IMR-90 (cell line): ENCODE results near the gene IFIT2. TPM values are rescaled to one million over a fixed set of nuclear protein-coding genes. Genes with fewer than 3 reads are reported as not detected.

Experiments used
- ATAC-seq: fragments of 200-7000 bp; cut with Tn5 transposase; 2 replicates; pipeline ENCODE4 v1.9.1; 2020; ENCODE audit warnings: low read depth, mild to moderate bottlenecking, moderate library complexity
- BruUV-seq: library from RNA; stranded (reverse); fragments of 400-500 nt; replicated peaks from 2 replicates; lab custom pipeline; 2021; lab: Mats Ljungman, UMichigan
- CTCF ChIA-PET: fragments of 300-600 bp; formaldehyde crosslinking; extraction: SDS; loops from one replicate; lab custom pipeline; 2021; ENCODE audit warnings: antibody characterized with exemption; lab: Yijun Ruan, JAX
- POLR2A ChIA-PET: fragments of 300-600 bp; sonication (Branson Sonifier 250); formaldehyde crosslinking; loops from one replicate; lab custom pipeline; 2022; ENCODE audit warnings: antibody characterized with exemption; ENCODE audit not compliant: unreplicated experiment; lab: Charles Lee
- DNase-seq: peaks from one replicate; pipeline ENCODE4 v3.0.0; 2013
- H2AFZ ChIP-seq: replicated peaks from 2 replicates; pipeline ENCODE3; 2013; ENCODE audit warnings: low read length, mild to moderate bottlenecking; ENCODE audit not compliant: poor library complexity
- H2AK5ac ChIP-seq: 2 replicates; pipeline ENCODE4 v1.6.1; 2013; ENCODE audit warnings: low read depth, low read length, inconsistent platforms
- H2AK9ac ChIP-seq: replicated peaks from 2 replicates; pipeline ENCODE3; 2013; ENCODE audit warnings: mild to moderate bottlenecking, low read depth, low read length, moderate library complexity; ENCODE audit not compliant: poor library complexity
- H2BK120ac ChIP-seq: 2 replicates; pipeline ENCODE4 v1.6.1; 2013; ENCODE audit warnings: low read depth, low read length, inconsistent platforms
- H2BK15ac ChIP-seq: 3 replicates; pipeline ENCODE4 v1.6.1; 2013; ENCODE audit warnings: low read depth, low read length, inconsistent platforms
- H2BK20ac ChIP-seq: 2 replicates; pipeline ENCODE4 v1.6.1; 2013; ENCODE audit warnings: low read depth, mild to moderate bottlenecking, inconsistent platforms, low read length, moderate library complexity
- H2BK5ac ChIP-seq: 2 replicates; pipeline ENCODE4 v1.6.1; 2013; ENCODE audit warnings: mild to moderate bottlenecking, low read depth, low read length, inconsistent platforms; ENCODE audit not compliant: poor library complexity, severe bottlenecking
- H3K14ac ChIP-seq: replicated peaks from 2 replicates; pipeline ENCODE4 v1.6.1; 2013; ENCODE audit warnings: low read depth, low read length, inconsistent platforms
- H3K18ac ChIP-seq: 2 replicates; pipeline ENCODE4 v1.6.1; 2013; ENCODE audit warnings: low read depth, low read length, control low read depth
- H3K23ac ChIP-seq: 2 replicates; pipeline ENCODE4 v1.6.1; 2013; ENCODE audit warnings: low read depth, low read length, inconsistent platforms
- H3K27ac ChIP-seq: 2 replicates; pipeline ENCODE4 v1.5.1; 2013; ENCODE audit warnings: mild to moderate bottlenecking, control low read depth, low read length; ENCODE audit not compliant: insufficient read depth
- H3K27me3 ChIP-seq: 2 replicates; pipeline ENCODE4 v1.6.1; 2013; ENCODE audit warnings: low read length; ENCODE audit not compliant: control insufficient read depth, insufficient read depth
- H3K36me3 ChIP-seq: 2 replicates; pipeline ENCODE4 v1.6.1; 2013; ENCODE audit warnings: low read length, mixed read lengths; ENCODE audit not compliant: control insufficient read depth, insufficient read depth
- H3K4ac ChIP-seq: 2 replicates; pipeline ENCODE4 v1.6.1; 2013; ENCODE audit warnings: low read depth, low read length, inconsistent platforms
- H3K4me1 ChIP-seq: 2 replicates; pipeline ENCODE4 v1.6.1; 2013; ENCODE audit warnings: low read length, mixed read lengths; ENCODE audit not compliant: control insufficient read depth, insufficient read depth
- H3K4me2 ChIP-seq: 2 replicates; pipeline ENCODE4 v1.6.1; 2013; ENCODE audit warnings: low read depth, mild to moderate bottlenecking, control low read depth, low read length, moderate library complexity
- H3K4me3 ChIP-seq: 2 replicates; pipeline ENCODE4 v1.5.1; 2013; ENCODE audit warnings: low read depth, mild to moderate bottlenecking, control low read depth, low read length, moderate library complexity; ENCODE audit not compliant: insufficient read depth
- H3K56ac ChIP-seq: 2 replicates; pipeline ENCODE4 v1.6.1; 2013; ENCODE audit warnings: low read length, inconsistent platforms; ENCODE audit not compliant: insufficient read depth; ENCODE audit errors: extremely low read depth
- H3K79me1 ChIP-seq, 2 experiments: 2 replicates each; pipeline ENCODE4 v1.6.1; 2013; ENCODE audit warnings: low read length in 2 of 2, inconsistent platforms in 1 of 2, low read depth in 1 of 2
- H3K9ac ChIP-seq: 2 replicates; pipeline ENCODE4 v1.6.1; 2013; ENCODE audit warnings: low read depth, low read length, control low read depth
- H3K9me1 ChIP-seq: 2 replicates; pipeline ENCODE4 v1.6.1; 2013; ENCODE audit warnings: low read length, inconsistent platforms; ENCODE audit not compliant: insufficient read depth
- H3K9me3 ChIP-seq: 2 replicates; pipeline ENCODE4 v1.6.1; 2013; ENCODE audit warnings: low read length; ENCODE audit not compliant: control insufficient read depth, insufficient read depth
- H4K20me1 ChIP-seq: 2 replicates; pipeline ENCODE4 v1.6.1; 2013; ENCODE audit warnings: low read length, inconsistent platforms; ENCODE audit not compliant: insufficient read depth
- H4K5ac ChIP-seq: 2 replicates; pipeline ENCODE4 v1.6.1; 2013; ENCODE audit warnings: mild to moderate bottlenecking, low read depth, low read length, control low read depth
- H4K8ac ChIP-seq, 2 experiments: 2 replicates each; pipeline ENCODE4 v1.6.1; 2013; ENCODE audit warnings: low read depth in 2 of 2, low read length in 2 of 2, control low read depth in 1 of 2, inconsistent platforms in 1 of 2
- H4K91ac ChIP-seq: 2 replicates; pipeline ENCODE4 v1.6.1; 2013; ENCODE audit warnings: low read depth, low read length, inconsistent platforms; ENCODE audit not compliant: insufficient read depth
- BHLHE40 ChIP-seq: fragments of 150-350 bp; IDR thresholded peaks from 2 replicates; pipeline ENCODE4 v1.6.1; 2016; ENCODE audit warnings: mild to moderate bottlenecking, low read depth, low read length
- CEBPB ChIP-seq: IDR thresholded peaks from 2 replicates; pipeline ENCODE4 v1.6.1; 2012; ENCODE audit warnings: low read depth, low read length, improper control_type of control experiment
- CHD1 ChIP-seq: IDR thresholded peaks from 2 replicates; pipeline ENCODE4 v1.6.1; 2012; ENCODE audit warnings: low read depth, low read length, improper control_type of control experiment
- MAFK ChIP-seq: IDR thresholded peaks from 2 replicates; pipeline ENCODE4 v1.6.1; 2012; ENCODE audit warnings: low read depth, low read length, improper control_type of control experiment
- MAZ ChIP-seq: IDR thresholded peaks from 2 replicates; pipeline ENCODE4 v1.6.1; 2012; ENCODE audit warnings: low read depth, mild to moderate bottlenecking, low read length, improper control_type of control experiment, moderate library complexity, borderline replicate concordance
- MXI1 ChIP-seq: IDR thresholded peaks from 2 replicates; pipeline ENCODE4 v1.6.1; 2012; ENCODE audit warnings: low read depth, mild to moderate bottlenecking, low read length, moderate library complexity, borderline replicate concordance
- POLR2A ChIP-seq: IDR thresholded peaks from 2 replicates; pipeline ENCODE4 v1.6.1; 2012; ENCODE audit warnings: mild to moderate bottlenecking, low read depth, low read length
- RAD21 ChIP-seq: IDR thresholded peaks from 2 replicates; pipeline ENCODE4 v1.6.1; 2012; ENCODE audit warnings: low read length, improper control_type of control experiment
- RCOR1 ChIP-seq: IDR thresholded peaks from 2 replicates; pipeline ENCODE4 v1.6.1; 2012; ENCODE audit warnings: mild to moderate bottlenecking, low read length, improper control_type of control experiment; ENCODE audit not compliant: insufficient replicate concordance
- RFX5 ChIP-seq: IDR thresholded peaks from 2 replicates; pipeline ENCODE4 v1.8.0; 2012; ENCODE audit warnings: low read depth, mild to moderate bottlenecking, low read length, moderate library complexity
- SMC3 ChIP-seq: fragments of 150-350 bp; IDR thresholded peaks from 2 replicates; pipeline ENCODE4 v1.6.1; 2016; ENCODE audit warnings: low read depth, mild to moderate bottlenecking, antibody characterized with exemption, low read length, moderate library complexity
- WGBS, 2 experiments: methylation state at CpG; one replicate each; pipeline versions ENCODE4 v1.1.5 to v1.1.7; 2013; ENCODE audit warnings: missing lambda C conversion rate in 2 of 2; ENCODE audit not compliant: insufficient read length in 1 of 2; ENCODE audit errors: extremely low coverage in 2 of 2; 5-methylcytosine and 5-hydroxymethylcytosine counted together
- dilution Hi-C: fragments of 300-500 bp; cut with HindIII; formaldehyde crosslinking; loops from one replicate; pipeline ENCODE4 v1.14.3; 2018; ENCODE audit warnings: low sequenced_read_pairs; ENCODE audit not compliant: unreplicated experiment
- in situ Hi-C: fragments of 300-500 bp; cut with MboI; formaldehyde crosslinking; loops from 3 replicates; pipeline ENCODE4 v1.14.3; 2019; ENCODE audit warnings: low sequenced_read_pairs, inconsistent platforms, mixed read lengths
- intact Hi-C: fragments of 100-400 bp; cut with micrococcal nuclease; formaldehyde crosslinking; loops from 2 replicates; pipeline ENCODE4 v1.10.0; 2022
- polyA plus RNA-seq, 3 experiments: library from polyadenylated mRNA; depleted of rRNA; stranded (reverse); fragments of >200 nt; gene quantifications; 2 replicates each; pipeline ENCODE4 v1.2.3, GENCODE V29; 2012; ENCODE audit warnings: low replicate concordance in 1 of 3
- total RNA-seq: library from RNA; depleted of rRNA; stranded (reverse); fragments of >200 nt; gene quantifications from 2 replicates; pipeline ENCODE4 v1.2.3, GENCODE V29; 2012
- TF ChIP-seq, protein P1 (sequence below): conservative IDR thresholded peaks from 2 replicates; pipeline ENCODE4 v1.5.1; 2012; ENCODE audit warnings: mild to moderate bottlenecking, low read depth, low read length, improper control_type of control experiment
- TF ChIP-seq, protein P2 (sequence below): fragments of 150-350 bp; IDR thresholded peaks from 2 replicates; pipeline ENCODE4 v1.6.1; 2016; ENCODE audit warnings: low read depth, mild to moderate bottlenecking, low read length, moderate library complexity, borderline replicate concordance
- TF ChIP-seq, protein P3 (sequence below): fragments of 150-350 bp; IDR thresholded peaks from 2 replicates; pipeline ENCODE4 v1.6.1; 2017; ENCODE audit warnings: mild to moderate bottlenecking, antibody characterized with exemption, low read length, low read depth

Gene IFIT2
- total and polyA plus RNA-seq, 2 of the 4 experiments (the other 2 are of a cell fraction) = 1.1 to 2.2 TPM

GRCh38 chr10:89310056-89310893 lies 8.4 kb downstream of the IFIT2 start:
- no peak overlapping the region for H2BK120ac ChIP-seq
- H3K4me1 ChIP-seq = peaks cover 3% of the 10 kb centered on the region; the same call in 1 of the 2 replicates
- no peaks in the 10 kb centered on the region; the same call in 1 of the 2 replicates for H3K36me3 ChIP-seq
- no peaks in the 10 kb centered on the region for H3K9me3 ChIP-seq
- TF ChIP-seq MAFK (no peak), MAZ (no peak), CHD1 (no peak), RFX5 (no peak), BHLHE40 (no peak), RCOR1 (no peak), SMC3 (no peak), MXI1 (no peak), POLR2A (no peak), CEBPB (no peak), RAD21 (no peak)
- TF ChIP-seq, protein P1, sequence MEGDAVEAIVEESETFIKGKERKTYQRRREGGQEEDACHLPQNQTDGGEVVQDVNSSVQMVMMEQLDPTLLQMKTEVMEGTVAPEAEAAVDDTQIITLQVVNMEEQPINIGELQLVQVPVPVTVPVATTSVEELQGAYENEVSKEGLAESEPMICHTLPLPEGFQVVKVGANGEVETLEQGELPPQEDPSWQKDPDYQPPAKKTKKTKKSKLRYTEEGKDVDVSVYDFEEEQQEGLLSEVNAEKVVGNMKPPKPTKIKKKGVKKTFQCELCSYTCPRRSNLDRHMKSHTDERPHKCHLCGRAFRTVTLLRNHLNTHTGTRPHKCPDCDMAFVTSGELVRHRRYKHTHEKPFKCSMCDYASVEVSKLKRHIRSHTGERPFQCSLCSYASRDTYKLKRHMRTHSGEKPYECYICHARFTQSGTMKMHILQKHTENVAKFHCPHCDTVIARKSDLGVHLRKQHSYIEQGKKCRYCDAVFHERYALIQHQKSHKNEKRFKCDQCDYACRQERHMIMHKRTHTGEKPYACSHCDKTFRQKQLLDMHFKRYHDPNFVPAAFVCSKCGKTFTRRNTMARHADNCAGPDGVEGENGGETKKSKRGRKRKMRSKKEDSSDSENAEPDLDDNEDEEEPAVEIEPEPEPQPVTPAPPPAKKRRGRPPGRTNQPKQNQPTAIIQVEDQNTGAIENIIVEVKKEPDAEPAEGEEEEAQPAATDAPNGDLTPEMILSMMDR = no peak
- TF ChIP-seq, protein P2, sequence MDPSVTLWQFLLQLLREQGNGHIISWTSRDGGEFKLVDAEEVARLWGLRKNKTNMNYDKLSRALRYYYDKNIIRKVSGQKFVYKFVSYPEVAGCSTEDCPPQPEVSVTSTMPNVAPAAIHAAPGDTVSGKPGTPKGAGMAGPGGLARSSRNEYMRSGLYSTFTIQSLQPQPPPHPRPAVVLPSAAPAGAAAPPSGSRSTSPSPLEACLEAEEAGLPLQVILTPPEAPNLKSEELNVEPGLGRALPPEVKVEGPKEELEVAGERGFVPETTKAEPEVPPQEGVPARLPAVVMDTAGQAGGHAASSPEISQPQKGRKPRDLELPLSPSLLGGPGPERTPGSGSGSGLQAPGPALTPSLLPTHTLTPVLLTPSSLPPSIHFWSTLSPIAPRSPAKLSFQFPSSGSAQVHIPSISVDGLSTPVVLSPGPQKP = no peak
- TF ChIP-seq, protein P3, sequence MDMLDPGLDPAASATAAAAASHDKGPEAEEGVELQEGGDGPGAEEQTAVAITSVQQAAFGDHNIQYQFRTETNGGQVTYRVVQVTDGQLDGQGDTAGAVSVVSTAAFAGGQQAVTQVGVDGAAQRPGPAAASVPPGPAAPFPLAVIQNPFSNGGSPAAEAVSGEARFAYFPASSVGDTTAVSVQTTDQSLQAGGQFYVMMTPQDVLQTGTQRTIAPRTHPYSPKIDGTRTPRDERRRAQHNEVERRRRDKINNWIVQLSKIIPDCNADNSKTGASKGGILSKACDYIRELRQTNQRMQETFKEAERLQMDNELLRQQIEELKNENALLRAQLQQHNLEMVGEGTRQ = no peak
- no peak overlapping the region for H3K18ac ChIP-seq
- no peak overlapping the region for H3K4me2 ChIP-seq
- no peaks in the 10 kb centered on the region for H3K27me3 ChIP-seq
- POLR2A ChIA-PET = interaction anchor here (0.6 kb wide), 1 partner anchor 427 kb away, joined by 3 read pairs; no protein-coding TSS in a partner anchor
- H2BK15ac ChIP-seq = no peak overlapping the region
- H3K56ac ChIP-seq = no peak overlapping the region
- CTCF ChIA-PET = interaction anchor here (0.6 kb wide), 1 partner anchor 33 kb away, joined by 4 read pairs; no protein-coding TSS in a partner anchor
- no peak overlapping the region for H2AFZ ChIP-seq
- in situ Hi-C loops = no loop called here
- H4K91ac ChIP-seq = no peak overlapping the region
- no peak overlapping the region for H3K14ac ChIP-seq
- no CpG with 5 or more reads among the region's 2 CpGs for WGBS, 2 experiments
- ATAC-seq (no peak), DNase-seq (no peak)
- no peak overlapping the region for H4K8ac ChIP-seq
- no peaks in the 10 kb centered on the region for H3K79me1 ChIP-seq
- H3K23ac ChIP-seq = no peak overlapping the region
- no peak overlapping the region for H4K5ac ChIP-seq
- intact Hi-C loops = no loop called here
- no peak overlapping the region for H2BK5ac ChIP-seq
- no peak overlapping the region for H3K4ac ChIP-seq
- H2AK9ac ChIP-seq = no peak overlapping the region
- dilution Hi-C loops = no loop called here
- H2BK20ac ChIP-seq = no peak overlapping the region
- H3K9ac ChIP-seq = no peak overlapping the region
- no TSS peak for BruUV-seq
- no peak overlapping the region for H3K27ac ChIP-seq
- no peak overlapping the region for H3K4me3 ChIP-seq
- H2AK5ac ChIP-seq = no peak overlapping the region
- H4K20me1 ChIP-seq = no peaks in the 10 kb centered on the region
- no peaks in the 10 kb centered on the region for H3K9me1 ChIP-seq
